Hair follicle dermal papilla cell (primary cell): Measurements from ENCODE around the gene SPAG7. TPM values are rescaled to one million over a fixed set of nuclear protein-coding genes. Genes with fewer than 3 reads are reported as not detected.

ENCODE experiments used
- small RNA-seq: library from RNA; depleted of rRNA; stranded (forward); fragments of <200 nt; gene quantifications from one replicate; pipeline ENCODE3, GENCODE V24; 2012
- total RNA-seq: library from RNA; depleted of rRNA; stranded (reverse); fragments of >200 nt; gene quantifications from 2 replicates; pipeline ENCODE4 v1.2.3, GENCODE V29; 2012

The SPAG7 gene, protein sequence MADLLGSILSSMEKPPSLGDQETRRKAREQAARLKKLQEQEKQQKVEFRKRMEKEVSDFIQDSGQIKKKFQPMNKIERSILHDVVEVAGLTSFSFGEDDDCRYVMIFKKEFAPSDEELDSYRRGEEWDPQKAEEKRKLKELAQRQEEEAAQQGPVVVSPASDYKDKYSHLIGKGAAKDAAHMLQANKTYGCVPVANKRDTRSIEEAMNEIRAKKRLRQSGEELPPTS
- 23.6 and 30.2 TPM in 2 replicates for total RNA-seq

DNA sequence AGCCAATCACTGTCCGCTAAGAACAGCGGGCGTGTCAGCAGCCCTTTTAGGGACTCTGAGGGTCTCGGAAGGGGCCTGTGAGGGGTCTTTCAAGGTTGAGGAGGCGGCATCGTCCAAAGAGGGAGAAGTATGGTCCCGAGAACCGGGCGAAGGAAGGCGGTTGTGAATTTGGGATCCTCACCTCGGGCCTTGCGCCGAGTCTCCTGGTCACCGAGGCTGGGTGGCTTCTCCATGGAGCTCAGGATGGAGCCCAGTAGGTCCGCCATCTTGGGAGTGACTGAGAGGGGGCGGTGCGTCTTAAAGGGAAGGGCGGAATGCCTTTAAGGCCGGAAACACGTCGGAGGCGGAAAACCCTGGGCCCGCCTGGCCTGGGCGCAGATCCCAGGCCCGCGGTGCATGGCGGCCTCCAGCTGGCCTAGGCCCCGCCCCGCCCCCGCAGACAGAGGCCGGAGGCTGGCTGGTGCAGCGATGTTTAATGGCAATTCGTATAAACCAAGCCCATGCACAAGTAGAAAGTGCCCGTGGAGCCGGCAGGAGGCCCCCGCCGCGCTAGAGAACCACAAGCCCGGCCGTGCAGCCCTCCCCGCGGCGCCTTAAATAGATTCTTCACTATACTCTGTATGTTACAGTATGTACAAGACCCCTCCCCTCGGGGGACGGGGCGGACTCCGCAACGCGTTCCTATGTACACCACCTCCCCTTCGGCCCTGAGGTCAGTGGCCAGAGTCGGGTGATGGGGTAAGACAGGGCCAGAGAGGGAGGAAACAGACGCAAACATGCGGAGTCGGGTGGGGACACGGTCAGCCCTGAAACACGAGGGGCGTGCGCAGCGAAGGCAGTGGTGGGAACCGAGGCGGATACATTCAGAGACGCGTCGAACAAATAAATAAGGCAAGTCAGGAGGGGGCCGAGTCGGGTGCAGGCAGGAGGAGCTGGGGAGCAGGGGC, at the start of gene SPAG7:
Gene SPAG7, minus strand, starts transcription at position 279 of the 947 bp plus-strand sequence. Its CDS starts 13 bp downstream, at position 266.

DNA sequence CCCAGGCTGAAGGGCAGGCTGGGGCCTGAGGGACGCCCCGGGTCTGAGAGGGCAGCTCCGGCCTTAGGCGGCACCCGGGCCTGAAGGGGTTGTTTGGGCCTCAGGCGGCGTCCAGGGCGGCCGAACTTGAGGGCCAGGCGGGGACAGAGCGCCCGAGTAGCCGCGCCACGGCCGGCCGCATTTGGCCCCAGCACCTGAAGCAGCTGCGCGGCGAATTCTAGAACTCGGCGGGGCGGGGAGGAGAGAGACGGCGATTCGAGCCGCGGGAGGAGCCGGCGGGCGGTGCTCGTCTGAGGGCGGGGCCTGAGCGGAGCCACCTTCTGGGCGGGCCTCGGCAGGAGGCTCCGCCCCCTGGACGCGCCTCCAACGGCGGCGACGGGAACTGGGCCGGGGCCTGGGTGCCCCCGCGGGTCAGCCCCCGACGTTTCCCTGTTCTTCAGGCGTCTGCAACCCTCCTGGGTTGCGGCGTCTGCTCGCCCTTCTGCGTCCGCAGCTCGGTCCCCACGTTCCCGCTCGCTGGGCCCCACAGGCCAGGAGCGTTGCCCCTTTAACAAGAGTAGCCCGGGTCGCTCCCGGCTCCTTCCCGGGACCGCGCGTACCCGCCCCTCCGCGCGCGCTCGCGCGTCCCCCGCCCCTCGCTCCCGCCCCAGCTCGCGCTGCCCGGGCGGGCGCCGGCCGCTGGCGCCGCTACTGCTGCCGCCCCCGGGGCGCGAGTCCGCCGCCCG, 29.8 kb upstream of the SPAG7 start, which contains the start of the genes INCA1 and KIF1C:
Gene INCA1, minus strand, starts transcription at position 221 of the 725 bp plus-strand sequence. CDS start 3,085 bp downstream, outside the sequence.
Gene KIF1C, plus strand, starts transcription at position 649 of the 725 bp plus-strand sequence. CDS start 2,297 bp downstream, outside the sequence.

DNA sequence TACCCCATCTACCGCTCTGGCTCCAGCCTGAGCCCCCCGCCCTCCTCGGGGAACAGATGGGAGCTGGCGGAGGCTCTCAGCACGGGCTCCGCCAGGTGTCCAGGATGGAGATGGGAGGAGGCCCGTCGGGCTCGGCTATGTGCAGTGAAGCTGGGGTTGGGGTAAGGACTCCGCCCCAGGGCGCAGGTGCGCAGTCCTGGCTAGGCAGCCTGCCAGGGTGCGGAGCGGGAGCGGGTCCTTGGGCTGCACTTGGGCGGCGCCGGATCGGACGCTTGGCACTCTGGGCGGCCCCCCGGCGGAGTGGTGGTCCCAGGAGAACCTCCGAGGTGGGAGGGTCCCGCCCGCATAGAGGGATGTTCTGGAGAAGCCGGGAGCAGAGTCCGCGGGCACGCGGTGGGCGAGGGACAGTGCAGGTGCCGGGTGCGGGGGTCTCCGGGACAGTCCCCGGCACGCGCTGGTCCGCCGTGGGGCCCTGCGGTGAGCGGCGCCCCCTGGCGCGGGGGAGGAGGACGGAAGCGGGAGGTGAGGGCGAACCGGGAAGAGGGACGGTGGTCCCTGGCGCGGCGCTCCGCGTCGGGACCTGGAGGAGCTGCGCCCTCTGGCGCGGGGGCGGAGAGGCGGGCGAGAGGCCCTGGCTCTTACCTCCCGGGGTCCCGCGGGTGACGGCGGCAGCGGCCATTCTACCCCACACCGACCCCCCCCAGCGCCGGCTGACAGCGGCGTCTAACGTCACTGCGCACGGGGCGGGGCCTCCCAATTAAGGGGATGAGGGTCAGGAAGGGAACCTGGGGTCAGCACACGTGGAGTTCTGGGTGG, 19.5 kb upstream of the SPAG7 start, which contains the start of gene CAMTA2:
Gene CAMTA2, minus strand, starts transcription at position 725 of the 816 bp plus-strand sequence. CDS start 1,453 bp downstream, outside the sequence.

DNA sequence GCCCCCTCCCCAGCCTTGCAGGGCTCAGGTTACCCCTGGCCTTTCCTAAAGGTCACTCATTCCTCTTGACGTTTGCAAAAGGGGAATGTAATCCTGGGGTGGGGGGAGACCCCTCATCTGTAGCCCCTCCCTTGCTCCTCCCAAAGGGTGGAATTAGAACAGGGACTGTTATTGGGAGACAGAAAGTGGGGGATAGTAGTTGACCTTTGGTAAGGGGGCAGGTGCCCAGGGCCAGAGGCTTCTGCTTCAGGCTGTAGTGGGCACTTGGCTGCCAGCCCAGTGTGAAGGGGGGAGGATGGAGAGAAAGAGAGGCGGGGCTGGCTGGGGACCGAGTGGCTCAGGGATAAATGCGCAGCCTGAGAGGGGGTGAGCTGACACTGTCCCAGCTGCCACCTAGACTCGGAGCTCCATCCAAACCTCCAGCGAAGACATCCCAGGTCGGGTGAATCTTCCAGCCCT, 16.8 kb downstream of the SPAG7 start, which contains the start of gene ENO3:
Gene ENO3, plus strand, starts transcription at position 374 of the 459 bp plus-strand sequence. CDS start 711 bp downstream, outside the sequence.

DNA sequence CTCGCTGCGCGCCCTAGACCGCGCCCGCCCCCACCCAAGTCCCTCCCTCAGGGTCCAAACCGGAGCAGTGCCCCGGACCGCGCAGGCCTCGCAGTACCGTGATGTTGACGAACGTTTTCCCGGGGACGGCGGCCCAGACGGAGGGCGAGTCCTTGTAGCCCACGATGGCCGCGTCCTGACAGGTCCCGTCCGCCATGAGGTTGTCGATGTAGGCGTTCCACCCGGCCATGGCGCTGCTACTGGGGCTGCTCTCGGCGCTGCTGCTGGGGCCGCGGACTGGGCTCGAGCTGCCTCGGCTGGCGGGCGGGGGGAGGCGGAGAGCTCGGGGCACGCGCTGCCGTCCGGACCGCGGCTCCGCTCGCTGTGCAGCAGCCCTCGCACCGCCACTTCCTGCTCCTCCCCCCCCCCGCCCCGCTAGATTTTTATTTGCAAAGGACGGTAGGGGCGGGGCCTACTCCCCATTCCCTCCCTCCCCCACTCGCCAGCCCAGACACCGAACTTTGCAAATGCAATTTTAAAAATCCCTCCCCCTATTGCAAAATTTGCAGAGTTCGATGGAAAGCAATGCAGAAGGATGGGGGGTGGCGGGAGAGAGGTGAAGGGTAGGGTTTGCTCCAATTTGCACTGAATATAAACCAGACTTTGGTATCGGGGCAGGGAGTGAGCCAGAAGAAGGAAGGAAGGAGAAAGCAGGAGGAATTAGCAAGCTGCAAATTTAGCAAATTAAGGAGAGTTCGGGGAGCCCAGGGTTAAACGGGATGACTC, 19.3 kb downstream of the SPAG7 start, which contains the start of gene PFN1:
Gene PFN1, minus strand, starts transcription at position 365 of the 765 bp plus-strand sequence. Its CDS starts 136 bp downstream, at position 229.

DNA sequence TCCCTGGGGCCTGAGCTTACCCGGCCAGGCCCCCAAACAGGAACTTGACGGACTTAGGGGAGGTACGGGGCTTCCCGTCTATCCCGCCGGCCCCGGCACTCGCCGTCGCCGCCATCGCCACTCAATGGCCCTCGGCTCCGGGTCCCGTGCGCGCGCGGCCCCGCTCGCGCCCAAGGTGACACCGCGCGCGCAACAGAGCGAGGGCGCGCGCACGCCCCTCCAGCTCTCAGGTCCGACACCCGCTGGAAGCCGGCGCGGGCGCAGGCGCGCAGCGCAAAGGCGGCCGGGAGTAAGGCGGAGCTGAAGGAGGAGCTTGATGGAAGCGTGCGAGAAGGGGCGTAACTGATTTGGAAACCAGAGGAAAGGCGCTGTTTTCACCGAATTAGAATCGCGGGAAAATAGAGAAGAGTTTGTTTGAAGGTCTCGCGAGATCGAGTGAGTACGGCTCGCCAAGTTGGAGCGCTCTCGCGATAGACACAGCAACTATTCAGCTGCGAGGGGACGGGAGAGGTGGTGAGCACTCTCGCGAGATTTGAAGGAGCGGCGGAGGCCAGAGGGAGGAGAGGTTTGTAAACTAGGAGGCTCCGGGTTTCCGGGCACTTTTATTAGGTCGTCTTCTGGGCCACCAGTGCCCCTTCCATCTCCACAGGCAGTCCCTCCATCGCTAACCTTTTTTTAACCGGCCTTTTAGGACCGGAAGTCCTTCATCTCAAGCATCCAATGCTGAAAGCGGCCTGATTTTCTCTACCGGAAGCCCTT, 27.6 kb downstream of the SPAG7 start, which contains the start of the genes RNF167 and SLC25A11:
Gene RNF167, plus strand, starts transcription at position 473 of the 759 bp plus-strand sequence. CDS start 642 bp downstream, outside the sequence.
Gene SLC25A11, minus strand, starts transcription at position 251 of the 759 bp plus-strand sequence. Its CDS starts 136 bp downstream, at position 115.

DNA sequence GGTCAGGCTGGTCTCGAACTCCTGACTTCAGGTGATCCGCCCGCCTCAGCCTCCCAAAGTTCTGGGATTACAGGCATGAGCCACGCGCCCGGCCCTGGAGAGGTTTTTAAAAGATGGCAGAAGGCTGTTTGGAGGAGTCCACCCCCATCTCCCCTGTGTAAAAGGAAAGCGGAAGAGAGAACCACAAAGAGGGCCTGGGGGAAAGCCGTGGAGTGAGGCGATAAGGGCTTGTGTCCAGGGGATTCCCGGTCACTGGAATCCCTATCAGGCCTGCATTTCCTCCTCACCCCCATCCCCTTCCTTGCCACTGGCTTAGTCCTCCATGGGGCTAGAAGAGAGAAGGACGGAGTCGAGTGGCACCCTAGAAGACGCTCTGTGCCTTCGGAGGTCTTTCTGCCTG, 35.7 kb downstream of the SPAG7 start, which contains the start of gene GP1BA:
Gene GP1BA, plus strand, starts transcription at position 315 of the 400 bp plus-strand sequence. CDS start 328 bp downstream, outside the sequence.

Small RNAs within 50 kb of the gene (small RNA-seq; reads per million reads assigned to genes)
- gene MIR6864 (not detected), gene MIR6865 (not detected)

Other genes with a start within 250 kb of the SPAG7 start
- 10.5 and 12.4 TPM in 2 replicates for gene MED11, start 236.4 kb downstream of the SPAG7 start, total RNA-seq
- not detected in 2 replicates for gene ZMYND15, start 228.0 kb downstream of the SPAG7 start, total RNA-seq
- gene CXCL16, start 227.9 kb downstream of the SPAG7 start, total RNA-seq = 0.97 and 1.1 TPM in 2 replicates
- not detected in 2 replicates for gene TM4SF5, start 195.9 kb downstream of the SPAG7 start, total RNA-seq
- gene VMO1, start 181.5 kb downstream of the SPAG7 start, total RNA-seq = 0.16 TPM in 1 of 2 replicates, not detected in the other
- not detected in 2 replicates for gene GLTPD2, start 178.9 kb downstream of the SPAG7 start, total RNA-seq
- gene PSMB6, start 171.7 kb downstream of the SPAG7 start, total RNA-seq = 82.6 and 119 TPM in 2 replicates
- 24.3 and 30.6 TPM in 2 replicates for gene PLD2, start 160.7 kb downstream of the SPAG7 start, total RNA-seq
- gene MINK1, start 134.5 kb downstream of the SPAG7 start, total RNA-seq = 44.8 and 45.9 TPM in 2 replicates
- 4.4 and 5.8 TPM in 2 replicates for gene C17orf107, start 68.3 kb downstream of the SPAG7 start, total RNA-seq
- 4.7 and 5.8 TPM in 2 replicates for gene CHRNE, start 64.7 kb downstream of the SPAG7 start, total RNA-seq
- gene GP1BA, start 35.5 kb downstream of the SPAG7 start, total RNA-seq = not detected in 2 replicates
- 42.9 and 49.8 TPM in 2 replicates for gene SLC25A11, start 27.8 kb downstream of the SPAG7 start, total RNA-seq
- 18.1 and 20.1 TPM in 2 replicates for gene RNF167, start 27.5 kb downstream of the SPAG7 start, total RNA-seq
- 321 and 412 TPM in 2 replicates for gene PFN1, start 19.3 kb downstream of the SPAG7 start, total RNA-seq
- gene ENO3, start 16.7 kb downstream of the SPAG7 start, total RNA-seq = 0.81 and 3.6 TPM in 2 replicates
- 12.3 and 17.7 TPM in 2 replicates for gene CAMTA2, start 19.9 kb upstream of the SPAG7 start, total RNA-seq
- gene INCA1, start 29.7 kb upstream of the SPAG7 start, total RNA-seq = 0.32 and 0.85 TPM in 2 replicates
- gene KIF1C, start 30.1 kb upstream of the SPAG7 start, total RNA-seq = 62.3 and 82.3 TPM in 2 replicates
- gene SLC52A1, start 67.6 kb upstream of the SPAG7 start, total RNA-seq = 0.32 and 0.36 TPM in 2 replicates
- 2.7 and 3.1 TPM in 2 replicates for gene ZFP3, start 110.7 kb upstream of the SPAG7 start, total RNA-seq
- gene ZNF232, start 144.1 kb upstream of the SPAG7 start, total RNA-seq = 4.2 and 4.3 TPM in 2 replicates
- not detected in 2 replicates for gene USP6, start 148.2 kb upstream of the SPAG7 start, total RNA-seq
- 7.5 and 9.6 TPM in 2 replicates for gene ZNF594, start 224.1 kb upstream of the SPAG7 start, total RNA-seq